Activated T-cell treated with anti-CD3 and anti-CD28 coated beads, Interleukin-2, amount 50 U/mL, for 72 hours (primary cell): Measurements from ENCODE around the gene CD79B. TPM values are rescaled to one million over a fixed set of nuclear protein-coding genes. Genes with fewer than 3 reads are reported as not detected.
"Not testable (repeated sequence)": the region's sequence is repeated elsewhere in the genome, so short reads cannot be mapped to it uniquely, and the experiment has no call there.

ENCODE experiments used
- ATAC-seq, 2 donors: fragments of 150-1000 bp; cut with Tn5 transposase; replicated peaks in 1 of 2; 2 replicates each; pipeline ENCODE4 v1.10.0; 2021; ENCODE audit warnings: moderate library complexity in 2 of 2, mild to moderate bottlenecking in 1 of 2
- DNase-seq, 2 donors: peaks; one replicate each; pipeline ENCODE4 v3.0.0; 2021 to 2022; ENCODE audit warnings: mixed read lengths in 1 of 2
- H3K27ac Mint-ChIP-seq: one replicate; pipeline ENCODE4 v1.8.0; 2022; ENCODE audit warnings: mild to moderate bottlenecking, moderate library complexity, mixed read lengths
- H3K27me3 Mint-ChIP-seq: one replicate; pipeline ENCODE4 v1.8.0; 2022; ENCODE audit warnings: low read depth, mixed read lengths
- H3K36me3 Mint-ChIP-seq, 2 donors: one replicate each; pipeline ENCODE4 v1.8.0; 2022; ENCODE audit warnings: mixed read lengths in 2 of 2, mild to moderate bottlenecking in 1 of 2; ENCODE audit not compliant: insufficient read depth in 2 of 2
- H3K4me1 Mint-ChIP-seq: one replicate; pipeline ENCODE4 v1.8.0; 2022; ENCODE audit warnings: low read depth, mixed read lengths
- H3K4me3 Mint-ChIP-seq, 2 donors: one replicate each; pipeline ENCODE4 v1.8.0; 2022; ENCODE audit warnings: mild to moderate bottlenecking in 2 of 2, mixed read lengths in 2 of 2, moderate library complexity in 2 of 2
- H3K9me3 Mint-ChIP-seq, 2 donors: one replicate each; pipeline ENCODE4 v1.8.0; 2022; ENCODE audit warnings: mixed read lengths in 2 of 2
- total RNA-seq, 2 donors: library from RNA; stranded (reverse); gene quantifications; one replicate each; pipeline ENCODE4 v1.2.3, GENCODE V29; 2022

The CD79B gene
- total RNA-seq, 2 donors from 2014 or later = 24.8 to 31.0 TPM

DNA sequence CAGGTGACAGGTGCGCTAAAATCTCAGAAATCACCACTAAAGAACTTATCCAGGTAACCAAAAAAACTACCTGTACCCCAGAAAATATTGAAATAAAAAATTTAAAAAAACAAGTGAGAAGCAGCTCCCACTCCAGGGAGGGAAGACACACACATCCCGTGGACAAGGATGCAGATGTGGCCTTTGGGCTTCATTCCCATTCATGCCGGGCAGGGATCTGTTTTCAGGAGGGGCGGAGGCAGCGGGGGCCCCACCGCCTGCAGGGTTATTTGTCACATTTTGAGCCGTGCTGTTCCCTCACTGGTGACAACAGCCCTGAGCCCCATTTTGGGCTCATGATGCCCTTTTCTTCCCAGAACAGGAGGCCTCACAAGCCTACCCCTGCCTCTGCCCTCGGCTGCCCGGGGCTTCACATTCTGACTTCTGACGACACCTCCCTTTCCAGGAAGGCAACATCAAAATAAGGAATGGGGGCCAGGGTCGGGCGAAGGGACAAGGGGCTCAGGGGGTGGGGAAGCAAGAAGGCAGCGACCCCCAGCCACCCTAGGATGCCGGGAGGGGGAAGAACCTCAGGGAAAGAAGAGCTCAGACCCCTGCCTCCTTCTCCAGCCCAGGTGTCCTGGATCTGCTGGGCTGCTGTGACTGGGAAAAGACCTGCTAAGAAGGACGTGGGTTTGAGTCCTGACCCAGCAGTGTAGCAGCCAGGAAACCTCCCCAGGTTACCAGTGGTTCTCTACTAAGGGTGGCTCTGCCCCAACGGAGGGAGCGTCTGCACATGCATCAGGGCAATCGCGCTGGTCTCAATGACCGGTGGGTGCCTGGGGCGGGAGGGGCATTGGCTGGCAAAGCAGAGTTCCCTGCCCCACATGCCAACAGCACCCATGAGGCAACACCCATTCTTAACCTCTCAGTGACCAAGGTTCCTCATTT is 2.3 kb upstream of the CD79B start:
- Mint-ChIP-seq H3K4me1 (peaks cover 24% of the 10 kb centered on the region), H3K4me3 (no peak overlapping the region), H3K27me3 (no peaks in the 10 kb centered on the region), H3K27ac (no peak overlapping the region), H3K9me3 (no peaks in the 10 kb centered on the region), H3K36me3 (no peaks in the 10 kb centered on the region)
- no peak for DNase-seq
- no peak for ATAC-seq

DNA sequence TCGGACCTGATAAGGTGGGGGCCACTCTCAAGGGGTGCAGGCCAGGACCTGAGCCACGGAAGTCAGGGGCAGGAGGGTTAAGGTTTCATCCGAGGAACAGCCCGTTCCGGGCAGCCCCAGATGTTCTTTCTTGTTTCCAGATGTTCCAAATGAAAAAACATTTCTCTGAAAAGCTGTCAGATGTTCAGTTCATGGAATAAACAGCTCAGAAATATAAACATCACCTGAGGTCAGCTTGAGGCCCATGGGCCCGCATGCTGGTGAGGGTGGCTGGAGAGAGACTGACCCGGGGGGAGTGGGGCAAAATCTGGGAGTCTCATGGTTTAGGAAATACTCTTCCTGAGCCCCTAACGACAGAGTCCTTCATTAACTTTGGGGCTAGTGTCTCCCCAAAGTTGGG is 1.5 kb upstream of the CD79B start:
- Mint-ChIP-seq H3K27me3 (no peaks in the 10 kb centered on the region), H3K4me3 (peak overlapping the region in 1 of 2 donors; percentile 84)

DNA sequence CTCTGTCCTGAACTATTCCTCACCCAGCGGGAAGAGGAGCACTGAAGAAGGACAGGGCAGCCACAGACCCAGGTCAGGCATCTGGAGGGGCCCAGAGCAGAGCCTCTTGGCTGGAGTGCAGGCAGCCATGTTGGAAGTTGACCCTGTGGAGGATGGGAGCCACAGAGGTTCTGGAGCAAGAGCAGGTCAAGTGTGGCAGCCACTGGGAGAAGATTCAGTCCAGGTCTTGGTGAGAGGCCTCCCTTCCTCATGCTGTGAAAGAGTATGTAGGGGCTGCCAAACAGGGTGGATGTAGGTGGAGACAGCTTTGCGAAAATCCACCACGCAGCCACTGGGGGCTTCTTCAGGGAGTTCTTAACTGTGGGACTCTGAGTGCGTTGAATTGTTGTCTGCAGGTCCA is 590 bp upstream of the CD79B start:
- H3K36me3 Mint-ChIP-seq = no peaks in the 10 kb centered on the region
- H3K27ac Mint-ChIP-seq = peak overlapping the region; percentile 77
- DNase-seq (no peak), ATAC-seq (no peak)
- peak overlapping the region; percentile 84 to 94 for H3K4me3 Mint-ChIP-seq
- peaks cover 24% of the 10 kb centered on the region for H3K4me1 Mint-ChIP-seq
- no peaks in the 10 kb centered on the region for H3K9me3 Mint-ChIP-seq
- no peaks in the 10 kb centered on the region for H3K27me3 Mint-ChIP-seq

More for the DNA sequence above, 1.5 kb upstream of the CD79B start:
- peaks cover 24% of the 10 kb centered on the region for H3K4me1 Mint-ChIP-seq
- no peaks in the 10 kb centered on the region for H3K9me3 Mint-ChIP-seq
- H3K36me3 Mint-ChIP-seq = no peaks in the 10 kb centered on the region
- ATAC-seq (no peak), DNase-seq (no peak)
- H3K27ac Mint-ChIP-seq = no peak overlapping the region

DNA sequence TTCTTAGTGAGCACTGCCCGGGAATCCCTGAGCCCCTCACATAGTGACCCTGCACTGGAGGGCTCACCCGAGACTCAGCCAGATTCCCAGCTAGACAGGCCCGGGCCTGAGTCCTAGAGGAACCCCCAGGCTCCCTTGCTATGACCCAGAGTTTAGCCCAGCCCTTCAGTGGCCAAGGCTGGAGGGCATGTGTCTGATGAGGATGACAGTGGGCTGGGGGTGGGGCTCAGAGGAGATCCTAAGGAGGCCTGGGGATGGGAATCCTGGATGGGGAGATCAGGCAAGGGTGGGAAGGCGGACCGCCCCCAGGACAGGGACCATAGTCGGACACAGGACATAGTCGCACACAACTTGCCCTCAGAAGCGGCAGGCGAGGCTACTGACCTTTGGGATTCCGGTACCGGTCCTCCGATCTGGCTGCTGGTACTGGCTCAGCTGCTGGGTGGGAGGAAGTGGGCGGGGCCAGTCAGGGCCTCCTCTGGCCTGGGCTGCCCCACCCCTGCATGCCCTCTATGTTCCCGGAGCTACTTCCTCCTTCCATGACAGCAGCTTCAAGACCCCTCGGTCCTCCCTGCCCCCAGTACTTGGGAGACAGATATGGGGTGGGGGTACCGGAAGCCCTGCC is 1.1 kb downstream of the CD79B start:
- no peaks in the 10 kb centered on the region for H3K9me3 Mint-ChIP-seq
- ATAC-seq (peak; percentile 72 to 87), DNase-seq (peak; percentile 71 to 74)
- no peaks in the 10 kb centered on the region for H3K27me3 Mint-ChIP-seq
- no peaks in the 10 kb centered on the region for H3K36me3 Mint-ChIP-seq
- peak overlapping the region; percentile 84 to 94 for H3K4me3 Mint-ChIP-seq
- peaks cover 24% of the 10 kb centered on the region for H3K4me1 Mint-ChIP-seq
- peak overlapping the region; percentile 43 for H3K27ac Mint-ChIP-seq

DNA sequence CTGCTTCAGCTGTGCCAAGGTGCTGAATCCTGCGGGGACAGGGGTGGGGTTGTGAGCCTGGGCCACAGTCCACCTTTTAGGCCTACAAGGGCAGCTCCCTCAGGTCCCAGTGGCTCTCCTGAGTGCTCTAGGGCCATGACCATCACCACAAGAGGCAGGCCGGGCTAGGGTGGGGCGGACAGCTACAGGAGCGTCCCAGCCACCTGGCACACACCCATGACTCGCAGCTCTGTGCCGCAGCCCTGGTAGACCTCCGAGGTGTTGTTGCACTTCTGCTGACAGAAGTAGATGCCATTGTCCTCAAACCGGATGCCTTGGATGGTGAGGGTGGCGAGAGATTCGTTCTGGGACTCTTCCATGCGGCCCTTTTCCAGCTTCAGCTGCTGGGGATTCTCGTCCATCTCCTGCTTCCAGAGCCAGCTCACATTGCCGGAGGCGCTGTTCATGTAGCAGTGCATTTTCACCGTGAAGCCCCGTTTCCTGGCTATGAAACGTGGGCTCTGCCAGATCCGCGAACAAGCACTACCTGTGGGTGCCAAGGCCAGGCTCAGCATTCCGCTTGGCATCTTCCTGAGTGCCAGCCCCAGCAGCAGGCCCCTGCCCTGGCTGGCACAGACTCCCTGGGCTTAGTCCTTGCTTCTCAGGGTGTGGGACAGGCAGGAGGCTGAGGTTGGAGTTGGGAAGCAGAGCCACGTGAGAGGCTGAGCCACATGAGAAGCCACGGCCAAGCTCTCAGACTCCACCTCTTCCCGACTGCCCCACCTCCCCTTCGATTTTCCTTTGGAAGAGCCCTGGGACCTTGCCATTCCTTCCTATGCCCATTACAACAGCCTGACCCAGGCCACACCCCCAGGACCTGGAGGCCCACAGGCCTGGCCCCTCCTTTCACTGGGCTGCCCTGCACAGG is 2.0 kb downstream of the CD79B start:
- Mint-ChIP-seq H3K4me3 (peak overlapping the region in 1 of 2 donors; percentile 94), H3K4me1 (peaks cover 24% of the 10 kb centered on the region), H3K36me3 (no peaks in the 10 kb centered on the region), H3K9me3 (no peaks in the 10 kb centered on the region), H3K27ac (no peak overlapping the region), H3K27me3 (no peaks in the 10 kb centered on the region)
- ATAC-seq (no peak), DNase-seq (no peak)

DNA sequence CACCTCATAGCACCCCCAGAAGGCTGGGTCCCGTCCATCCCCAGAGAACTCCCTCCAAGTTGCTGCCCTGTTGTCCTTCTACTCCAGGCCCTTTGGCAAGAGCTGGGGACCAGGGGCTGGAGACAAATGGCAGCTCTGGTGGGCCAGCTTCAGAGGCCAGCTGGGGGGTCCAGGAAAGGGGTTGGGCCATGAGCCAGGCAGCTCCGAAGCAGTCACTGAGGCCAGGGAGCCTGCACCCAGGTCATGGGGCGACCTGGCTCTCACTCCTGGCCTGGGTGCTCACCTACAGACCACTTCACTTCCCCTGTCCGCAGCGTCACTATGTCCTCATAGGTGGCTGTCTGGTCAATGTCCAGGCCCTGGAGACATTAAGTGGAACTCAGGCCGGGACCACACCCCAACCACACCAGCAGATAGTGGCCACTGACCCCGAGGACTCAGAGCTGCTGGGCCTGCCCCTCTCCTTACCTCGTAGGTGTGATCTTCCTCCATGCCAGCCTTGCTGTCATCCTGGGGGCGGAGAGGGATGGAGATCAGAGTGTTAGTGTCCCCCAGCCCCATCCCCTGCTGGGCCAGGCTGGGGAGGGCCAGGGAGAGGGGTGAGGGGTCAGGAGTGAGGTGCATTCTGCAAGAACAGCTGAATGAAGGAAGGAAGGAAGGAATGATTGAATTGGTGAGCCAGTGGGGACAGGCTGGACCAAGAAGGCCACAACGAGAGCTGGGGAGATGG is 3.0 kb downstream of the CD79B start:
- Mint-ChIP-seq H3K27ac (no peak overlapping the region), H3K9me3 (no peaks in the 10 kb centered on the region)

DNA sequence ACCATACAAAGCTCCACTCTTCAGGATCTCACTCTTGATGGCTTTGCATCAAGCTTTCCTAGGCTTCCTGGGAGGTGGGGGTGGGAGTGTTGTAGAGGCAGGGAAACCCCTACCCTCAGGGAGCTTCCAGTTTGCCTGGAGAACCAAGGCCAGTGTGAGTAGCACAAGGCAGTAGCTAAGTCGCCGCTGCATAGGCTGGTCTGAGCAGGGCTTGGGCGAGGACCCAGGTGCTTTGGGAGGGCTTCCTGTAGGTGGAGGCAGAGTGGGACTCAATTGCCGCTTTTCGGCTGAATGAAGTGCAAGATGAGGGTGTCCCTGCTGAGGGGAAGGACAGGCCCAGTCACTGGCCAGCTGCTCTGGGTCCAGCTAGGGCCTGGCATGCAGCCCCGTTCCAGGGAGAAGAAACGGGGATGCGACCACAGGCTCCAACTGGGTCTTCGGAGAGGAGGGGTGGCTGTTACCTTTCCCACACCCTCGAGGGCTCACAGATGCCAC is 3.9 kb downstream of the CD79B start:
- ATAC-seq (no peak), DNase-seq (no peak)
- Mint-ChIP-seq H3K27me3 (no peaks in the 10 kb centered on the region), H3K9me3 (no peaks in the 10 kb centered on the region), H3K36me3 (no peaks in the 10 kb centered on the region), H3K4me1 (peaks cover 24% of the 10 kb centered on the region), H3K27ac (no peak overlapping the region), H3K4me3 (no peak overlapping the region)

More for the DNA sequence above, 3.0 kb downstream of the CD79B start:
- DNase-seq (no peak), ATAC-seq (no peak)
- peak overlapping the region in 1 of 2 donors; percentile 25 for H3K4me3 Mint-ChIP-seq
- peaks cover 24% of the 10 kb centered on the region for H3K4me1 Mint-ChIP-seq
- no peaks in the 10 kb centered on the region for H3K27me3 Mint-ChIP-seq
- H3K36me3 Mint-ChIP-seq = no peaks in the 10 kb centered on the region

DNA sequence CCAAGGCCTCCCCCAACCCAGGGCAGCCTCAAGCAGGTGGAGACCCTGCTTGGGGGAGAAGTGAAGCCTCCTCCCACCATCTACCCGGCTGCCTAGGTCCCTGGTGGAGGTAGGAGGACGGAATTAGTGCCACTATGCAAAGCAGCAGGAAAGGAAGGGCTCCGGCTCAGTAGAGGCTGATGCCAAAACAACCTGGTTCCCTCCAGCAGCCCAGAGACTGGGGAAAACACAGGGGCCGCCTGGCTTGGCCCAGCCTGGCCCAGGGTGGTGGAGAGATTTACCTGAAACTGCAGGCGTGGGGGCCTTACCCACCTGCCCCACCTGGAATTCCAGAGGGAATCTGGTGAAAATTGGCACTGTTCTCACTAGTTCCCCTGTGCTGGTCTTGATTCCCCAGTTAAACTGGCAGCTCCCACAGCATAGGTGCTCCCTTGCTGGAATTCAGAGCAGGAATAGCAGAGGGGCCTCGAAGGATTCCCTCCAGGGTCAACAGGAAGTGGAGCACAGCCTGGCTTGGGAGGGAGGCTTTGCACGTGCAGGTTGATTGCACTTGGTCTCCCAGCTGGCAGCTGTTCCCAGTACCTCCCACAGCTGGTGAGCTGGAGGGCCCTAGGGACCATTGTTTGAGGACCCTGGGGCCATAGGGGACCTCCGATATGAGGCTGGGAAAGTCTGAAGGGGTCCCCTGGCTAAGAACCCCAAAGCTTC is 4.5 kb downstream of the CD79B start:
- Mint-ChIP-seq H3K4me1 (peaks cover 21% of the 10 kb centered on the region), H3K36me3 (no peaks in the 10 kb centered on the region), H3K27me3 (no peaks in the 10 kb centered on the region), H3K4me3 (no peak overlapping the region), H3K9me3 (no peaks in the 10 kb centered on the region), H3K27ac (no peak overlapping the region)
- no peak for DNase-seq
- ATAC-seq = no peak

DNA sequence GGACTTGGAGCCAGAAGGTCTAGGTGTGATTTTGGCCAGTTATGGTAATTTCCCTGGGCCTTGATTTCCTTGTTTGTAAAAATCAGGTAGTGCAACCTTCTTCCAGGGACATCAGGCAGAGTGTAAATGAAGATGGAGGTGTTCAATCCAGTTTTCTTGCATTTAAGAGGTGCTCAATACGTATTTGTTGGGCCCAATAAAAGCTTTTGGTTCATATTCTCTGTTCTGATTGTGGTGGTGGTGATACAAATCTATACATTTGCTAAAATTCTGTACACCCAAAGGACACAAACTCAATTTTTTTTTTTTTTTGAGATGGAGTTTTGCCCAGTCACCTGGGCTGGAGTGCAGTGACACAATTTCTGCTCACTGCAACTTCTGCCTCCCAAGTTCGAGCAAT is 6.0 kb downstream of the CD79B start:
- H3K36me3 Mint-ChIP-seq = no peaks in the 10 kb centered on the region
- no peaks in the 10 kb centered on the region for H3K9me3 Mint-ChIP-seq
- peaks cover 8% of the 10 kb centered on the region for H3K4me1 Mint-ChIP-seq
- H3K4me3 Mint-ChIP-seq = no peak overlapping the region
- no peaks in the 10 kb centered on the region for H3K27me3 Mint-ChIP-seq
- ATAC-seq = no peak
- H3K27ac Mint-ChIP-seq = no peak overlapping the region
- DNase-seq = no peak

DNA sequence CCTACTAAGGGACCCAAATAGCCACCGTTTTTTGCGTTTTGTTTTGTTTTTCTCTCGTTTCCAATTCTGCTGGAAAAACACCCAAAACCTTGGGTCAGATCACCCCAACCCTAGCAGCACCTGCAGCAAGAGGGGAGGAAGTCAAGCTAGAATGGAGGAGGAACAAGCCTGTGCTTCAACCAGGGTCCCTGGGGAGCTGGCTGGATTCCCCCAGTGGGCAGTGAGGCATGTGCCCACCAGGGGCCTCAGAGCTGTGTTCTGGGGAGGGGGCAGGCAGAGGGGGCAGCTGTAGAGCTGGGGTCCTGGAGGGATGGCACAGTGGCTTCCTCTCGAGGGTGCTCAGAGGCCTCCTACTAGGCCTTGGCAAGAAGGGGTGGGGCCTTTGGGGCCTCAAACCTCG is 6.5 kb downstream of the CD79B start:
- ATAC-seq (no peak), DNase-seq (no peak)
- Mint-ChIP-seq H3K27me3 (no peaks in the 10 kb centered on the region), H3K27ac (no peak overlapping the region), H3K9me3 (no peaks in the 10 kb centered on the region), H3K4me1 (peaks cover 2% of the 10 kb centered on the region), H3K4me3 (no peak overlapping the region), H3K36me3 (no peaks in the 10 kb centered on the region)

DNA sequence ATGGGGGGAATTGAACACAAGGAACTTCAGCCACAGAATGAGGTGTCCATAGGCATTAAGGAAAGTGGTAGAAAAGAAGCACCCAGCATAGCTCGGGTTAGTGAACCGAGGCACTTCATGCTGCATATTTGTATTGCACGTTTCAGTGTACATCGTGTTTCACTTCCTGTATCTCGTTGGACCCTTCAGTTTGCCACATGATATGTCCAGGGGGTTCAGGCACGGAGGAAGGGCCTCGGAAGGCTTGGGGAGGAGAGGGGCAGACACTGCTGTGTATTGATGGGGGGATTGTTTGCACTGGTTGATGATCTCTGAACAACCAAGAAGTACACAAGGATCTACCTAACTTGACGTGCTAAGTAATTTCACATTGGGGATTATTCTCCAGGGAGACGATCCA is 9.7 kb downstream of the CD79B start:
- H3K36me3 Mint-ChIP-seq, H3K27ac Mint-ChIP-seq, H3K4me1 Mint-ChIP-seq: not testable (repeated sequence)

DNA sequence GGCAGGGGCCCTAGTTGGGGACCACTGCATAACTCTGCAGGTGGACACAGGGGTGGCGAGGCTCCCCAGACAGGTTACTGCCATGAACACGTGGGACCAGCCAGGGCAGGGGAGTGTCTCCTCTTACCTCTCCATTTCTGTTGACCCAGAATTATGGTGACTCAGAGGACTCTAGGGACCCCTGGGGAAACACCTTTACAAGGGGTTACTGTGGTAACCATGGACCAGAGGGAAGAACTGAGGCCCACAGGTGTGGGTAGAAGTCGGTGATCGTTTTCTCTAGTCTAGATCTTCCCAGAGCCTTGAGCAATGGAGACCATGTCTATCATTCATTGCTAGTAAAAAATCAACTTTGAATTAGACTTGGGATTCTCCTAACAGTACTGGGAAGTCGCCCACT is 11.4 kb downstream of the CD79B start:
- not testable (repeated sequence) for H3K36me3 Mint-ChIP-seq, DNase-seq, H3K4me3 Mint-ChIP-seq, H3K9me3 Mint-ChIP-seq, H3K27me3 Mint-ChIP-seq, H3K4me1 Mint-ChIP-seq, H3K27ac Mint-ChIP-seq, ATAC-seq

More for the DNA sequence above, 9.7 kb downstream of the CD79B start:
- not testable (repeated sequence) for H3K27me3 Mint-ChIP-seq, H3K4me3 Mint-ChIP-seq, ATAC-seq, DNase-seq, H3K9me3 Mint-ChIP-seq
